HCEC 1CT (cell line): Measurements from ENCODE around the gene TDRD6.

ENCODE experiments used
- DNase-seq: peaks from one replicate; pipeline ENCODE4 v3.0.0-alpha.2; 2017

The TDRD6 gene

GRCh38 chr6:46748940-46749503 is 61.3 kb downstream of the TDRD6 start:
- DNase-seq = no peak

DNA sequence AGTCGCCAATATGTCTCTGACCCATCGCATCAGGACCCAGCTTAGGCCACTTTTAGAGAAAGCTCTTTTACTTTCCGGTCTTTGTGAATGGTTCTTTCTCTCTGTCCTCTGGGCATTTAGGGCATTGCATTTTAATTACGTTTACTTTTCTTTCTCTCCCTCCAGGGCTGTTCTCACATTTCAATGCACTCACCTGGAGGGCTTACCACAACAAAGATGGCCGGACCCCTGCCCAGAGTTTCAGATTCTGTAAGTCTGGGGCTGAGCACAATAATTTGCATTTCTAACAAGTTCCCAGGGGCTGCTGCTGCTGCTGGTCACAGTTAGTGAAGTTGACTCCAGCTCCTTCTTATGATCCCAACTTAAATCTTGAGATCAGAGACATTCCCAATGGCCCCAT is 62.0 kb downstream of the TDRD6 start:
- no peak for DNase-seq

DNA sequence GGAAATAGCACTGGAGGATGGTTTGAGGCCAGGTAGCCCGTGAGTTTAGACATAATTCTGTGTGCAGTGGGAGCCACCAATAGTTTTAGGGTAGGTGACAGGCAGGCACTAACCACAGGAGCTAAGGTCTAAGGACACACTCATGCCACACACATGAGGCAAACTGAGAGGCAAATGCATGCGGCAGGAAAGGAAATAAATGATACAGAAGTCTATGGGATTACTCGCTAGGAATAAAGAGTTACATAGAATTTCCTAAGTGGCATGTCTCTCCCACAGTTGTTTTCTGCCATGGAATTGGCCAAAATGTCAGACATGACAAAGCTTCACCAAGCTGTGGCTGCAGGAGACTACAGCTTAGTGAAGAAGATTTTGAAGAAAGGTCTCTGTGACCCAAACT is 64.0 kb downstream of the TDRD6 start:
- no peak for DNase-seq
